Neural progenitor cell (in vitro differentiated cells): Measurements from ENCODE around the gene TOR1A. TPM values are rescaled to one million over a fixed set of nuclear protein-coding genes. Genes with fewer than 3 reads are reported as not detected.

Experiments
- DNase-seq: peaks from one replicate; pipeline ENCODE4 v3.0.0-alpha.2; 2016; ENCODE audit warnings: low spot score
- H2AFZ ChIP-seq: fragments of 200-600 bp; sonication (generic); replicated peaks from 2 replicates; pipeline ENCODE4 v1.6.1; 2016; ENCODE audit warnings: antibody characterized with exemption
- H3F3A ChIP-seq: fragments of 200-600 bp; sonication (generic); 2 replicates; pipeline ENCODE4 v1.6.1; 2016; ENCODE audit warnings: antibody characterized with exemption, low read depth
- H3K27ac ChIP-seq: fragments of 200-600 bp; sonication (generic); 2 replicates; pipeline ENCODE4 v1.5.1; 2016; ENCODE audit warnings: mild to moderate bottlenecking
- H3K27me3 ChIP-seq: fragments of 200-600 bp; sonication (generic); 2 replicates; pipeline ENCODE4 v1.6.1; 2016; ENCODE audit warnings: mild to moderate bottlenecking, moderate library complexity
- H3K36me3 ChIP-seq: fragments of 200-600 bp; sonication (generic); 2 replicates; pipeline ENCODE4 v1.5.1; 2016
- H3K4me1 ChIP-seq: fragments of 200-600 bp; sonication (generic); 2 replicates; pipeline ENCODE4 v1.6.1; 2016; ENCODE audit warnings: mixed run types
- H3K4me2 ChIP-seq: fragments of 200-600 bp; sonication (generic); 2 replicates; pipeline ENCODE4 v1.6.1; 2016
- H3K4me3 ChIP-seq: fragments of 200-600 bp; sonication (generic); 2 replicates; pipeline ENCODE4 v1.5.1; 2016
- H3K79me2 ChIP-seq: fragments of 200-600 bp; sonication (generic); 2 replicates; pipeline ENCODE4 v1.6.1; 2016; ENCODE audit warnings: low read depth
- H3K9ac ChIP-seq: fragments of 200-600 bp; sonication (generic); 2 replicates; pipeline ENCODE4 v1.6.1; 2016
- H3K9me3 ChIP-seq: fragments of 200-600 bp; sonication (generic); 2 replicates; pipeline ENCODE4 v1.5.1; 2016; ENCODE audit warnings: low read depth
- H4K20me1 ChIP-seq: fragments of 200-600 bp; sonication (generic); 2 replicates; pipeline ENCODE4 v1.6.1; 2016; ENCODE audit warnings: low read depth
- H3K27ac Mint-ChIP-seq: 3 replicates; pipeline ENCODE4 v1.8.0; 2021; ENCODE audit warnings: mixed read lengths
- H3K27me3 Mint-ChIP-seq: 2 replicates; pipeline ENCODE4 v1.8.0; 2022; ENCODE audit warnings: low read depth, mild to moderate bottlenecking, inconsistent platforms, moderate library complexity, mixed read lengths; ENCODE audit not compliant: insufficient read depth
- H3K36me3 Mint-ChIP-seq: 3 replicates; pipeline ENCODE4 v1.8.0; 2021; ENCODE audit warnings: mixed read lengths
- H3K4me1 Mint-ChIP-seq: 3 replicates; pipeline ENCODE4 v1.8.0; 2021; ENCODE audit warnings: mixed read lengths
- H3K4me3 Mint-ChIP-seq: 3 replicates; pipeline ENCODE4 v1.8.0; 2021; ENCODE audit warnings: mild to moderate bottlenecking, moderate library complexity, mixed read lengths
- H3K9me3 Mint-ChIP-seq: 3 replicates; pipeline ENCODE4 v1.8.0; 2020; ENCODE audit warnings: mixed read lengths
- CTCF ChIP-seq: fragments of 200-600 bp; sonication (generic); IDR thresholded peaks from 2 replicates; pipeline ENCODE4 v1.5.1; 2017; ENCODE audit warnings: antibody characterized with exemption, mild to moderate bottlenecking
- EZH2 ChIP-seq: fragments of 200-600 bp; sonication (generic); IDR thresholded peaks from 2 replicates; pipeline ENCODE4 v1.6.1; 2017; ENCODE audit warnings: antibody characterized with exemption, mild to moderate bottlenecking, moderate library complexity
- EZH2phosphoT487 ChIP-seq: fragments of 200-600 bp; sonication (generic); IDR thresholded peaks from 2 replicates; pipeline ENCODE4 v1.6.1; 2017; ENCODE audit warnings: antibody characterized with exemption
- total RNA-seq: library from RNA; depleted of rRNA; stranded (reverse); fragments of >200 nt; gene quantifications from 2 replicates; pipeline ENCODE4 v1.2.3, GENCODE V29; 2015; ENCODE audit warnings: low replicate concordance

Gene TOR1A
- total RNA-seq, 1 donor from 2014 or later = 39.6 TPM

DNA sequence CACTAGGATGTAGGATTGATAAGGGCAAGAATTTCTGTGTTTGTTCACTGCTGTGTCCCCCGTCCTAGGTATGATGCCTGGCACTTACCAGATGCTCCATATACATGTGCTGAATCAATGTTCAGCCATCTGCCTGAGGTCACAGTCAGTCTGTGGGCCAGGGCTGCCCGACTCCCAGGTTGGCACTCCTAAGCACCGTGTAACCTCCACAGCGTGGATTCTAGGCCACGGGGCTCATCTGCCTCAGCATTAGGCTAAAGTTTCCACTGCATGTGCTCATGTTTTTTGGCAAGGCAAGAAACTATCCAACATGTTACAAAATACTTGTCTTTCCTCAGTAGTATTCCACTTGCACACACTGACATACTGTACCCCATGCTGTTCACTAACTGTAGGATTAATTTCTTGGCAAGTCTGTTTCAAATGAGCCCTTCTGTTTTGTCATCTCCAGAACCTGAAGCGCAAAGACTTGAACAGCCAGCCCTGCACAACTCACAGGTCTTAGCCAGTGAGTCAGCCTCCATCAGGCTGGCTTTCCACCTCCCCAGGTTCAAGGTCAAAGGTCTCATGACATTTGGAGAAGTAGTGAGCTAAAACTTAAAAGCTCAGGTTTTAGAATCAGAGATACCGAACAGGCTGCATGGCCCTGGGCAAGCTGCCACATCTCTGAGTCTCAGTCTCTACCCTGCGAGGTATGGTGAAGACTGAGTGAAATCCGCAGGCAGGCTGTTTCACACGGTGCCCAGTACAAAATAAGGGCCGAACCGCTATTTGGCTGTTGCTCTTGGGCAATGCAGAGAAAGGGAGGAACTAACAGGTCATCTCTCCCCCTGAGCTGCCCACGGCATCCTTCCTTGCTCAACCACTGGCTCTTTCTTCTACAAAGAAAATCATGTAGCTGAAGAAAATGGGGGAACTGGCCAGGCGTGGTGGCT is 7.2 kb downstream of the TOR1A start:
- Histone ChIP-seq H4K20me1 (peaks cover 13% of the 10 kb centered on the region), H2AFZ (no peak overlapping the region), H3K4me1 (no peaks in the 10 kb centered on the region), H3K9ac (no peak overlapping the region), H3K79me2 (peaks cover 3% of the 10 kb centered on the region), H3K27ac (no peak overlapping the region), H3K36me3 (peaks cover 5% of the 10 kb centered on the region), H3K9me3 (no peaks in the 10 kb centered on the region), H3F3A (peaks cover 5% of the 10 kb centered on the region), H3K27me3 (no peaks in the 10 kb centered on the region), H3K4me3 (no peak overlapping the region), H3K4me2 (no peak overlapping the region)
- DNase-seq = no peak
- Mint-ChIP-seq H3K27me3 (no peaks in the 10 kb centered on the region), H3K4me1 (no peaks in the 10 kb centered on the region), H3K27ac (no peak overlapping the region), H3K36me3 (peaks cover 13% of the 10 kb centered on the region), H3K4me3 (no peak overlapping the region), H3K9me3 (no peaks in the 10 kb centered on the region)
- TF ChIP-seq EZH2 = no peak
- no peak for TF ChIP-seq CTCF
- no peak for TF ChIP-seq EZH2phosphoT487

DNA sequence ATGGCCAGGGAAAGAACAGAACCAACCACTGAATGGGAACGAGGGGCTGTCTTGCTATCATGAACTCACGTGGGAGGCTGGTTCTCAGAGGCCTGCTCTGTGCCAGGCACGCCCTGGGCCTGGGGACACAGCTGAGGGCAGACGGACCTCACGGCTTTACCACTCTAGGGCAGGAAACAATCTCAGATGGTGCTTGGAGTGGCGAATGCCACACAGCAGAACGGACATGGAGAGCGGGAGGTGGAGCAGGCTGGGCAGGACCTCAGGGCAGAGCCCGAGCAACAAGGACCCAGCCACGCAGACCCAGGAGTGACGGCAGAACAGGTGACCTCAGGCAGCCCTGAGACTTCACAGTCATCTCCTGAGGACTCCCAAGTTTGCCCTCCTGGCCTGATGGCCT is 8.7 kb downstream of the TOR1A start:
- no peaks in the 10 kb centered on the region for H3K4me1 Mint-ChIP-seq
- peaks cover 7% of the 10 kb centered on the region for H3K79me2 ChIP-seq
- peaks cover 7% of the 10 kb centered on the region for H3F3A ChIP-seq
- no peaks in the 10 kb centered on the region for H3K27me3 ChIP-seq
- no peak overlapping the region for H3K9ac ChIP-seq
- H3K9me3 Mint-ChIP-seq = no peaks in the 10 kb centered on the region
- peaks cover 16% of the 10 kb centered on the region for H4K20me1 ChIP-seq
- H3K27me3 Mint-ChIP-seq = no peaks in the 10 kb centered on the region
- no peak overlapping the region for H3K27ac ChIP-seq
- no peaks in the 10 kb centered on the region for H3K4me1 ChIP-seq
- H2AFZ ChIP-seq = no peak overlapping the region
- H3K9me3 ChIP-seq = no peaks in the 10 kb centered on the region
- no peak overlapping the region for H3K4me3 Mint-ChIP-seq
- no peak overlapping the region for H3K4me3 ChIP-seq
- no peak overlapping the region for H3K4me2 ChIP-seq
- H3K36me3 ChIP-seq = no peaks in the 10 kb centered on the region
- no peak for TF ChIP-seq EZH2
- H3K36me3 Mint-ChIP-seq = peaks cover 15% of the 10 kb centered on the region
- no peak overlapping the region for H3K27ac Mint-ChIP-seq
- DNase-seq = no peak

DNA sequence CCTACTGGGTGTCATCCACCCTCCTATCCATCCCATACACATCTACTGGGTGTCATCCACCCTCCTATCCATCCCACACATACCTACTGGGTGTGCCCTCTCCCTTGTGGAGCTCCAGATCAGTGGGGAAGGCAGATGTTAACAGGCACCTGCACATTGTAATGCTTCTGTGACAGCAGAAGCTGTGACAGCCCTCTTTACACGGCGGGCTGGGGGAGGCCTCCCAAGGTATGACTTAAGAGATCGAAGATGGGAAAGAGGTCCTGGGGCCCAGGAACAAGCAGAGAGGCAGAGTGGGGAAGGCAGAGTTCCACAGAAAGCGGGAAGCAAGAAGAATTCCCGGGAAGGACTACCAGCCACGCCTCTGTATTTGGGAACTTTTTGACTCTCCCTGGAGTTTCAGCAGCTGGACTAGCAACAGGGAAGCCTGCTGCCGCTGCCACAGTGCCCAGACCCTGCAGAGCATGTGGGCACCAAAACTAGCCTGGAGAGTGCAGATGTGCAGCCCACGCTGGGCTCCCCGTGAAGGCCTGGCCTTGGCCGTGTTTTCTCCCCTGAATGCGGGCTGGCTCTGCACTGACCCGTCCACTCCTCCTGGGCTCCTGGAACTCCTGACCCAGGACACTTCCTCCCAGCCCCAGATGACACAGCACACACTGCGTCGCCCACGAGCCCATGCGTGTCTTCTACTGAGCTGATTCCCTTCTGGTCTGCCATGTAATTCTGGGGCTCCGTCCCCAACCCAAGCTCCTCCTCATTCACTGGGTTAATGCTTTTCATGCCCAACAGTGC is 9.3 kb downstream of the TOR1A start:
- no peak overlapping the region for H3K4me3 Mint-ChIP-seq
- Histone ChIP-seq H3K4me2 (no peak overlapping the region), H3K79me2 (peaks cover 8% of the 10 kb centered on the region), H2AFZ (no peak overlapping the region), H3K4me1 (no peaks in the 10 kb centered on the region), H3K36me3 (no peaks in the 10 kb centered on the region), H3K27me3 (no peaks in the 10 kb centered on the region), H3K9me3 (no peaks in the 10 kb centered on the region), H3K9ac (no peak overlapping the region), H4K20me1 (peaks cover 16% of the 10 kb centered on the region), H3F3A (peaks cover 7% of the 10 kb centered on the region), H3K27ac (no peak overlapping the region), H3K4me3 (no peak overlapping the region)
- TF ChIP-seq CTCF = no peak
- no peak for TF ChIP-seq EZH2
- TF ChIP-seq EZH2phosphoT487 = no peak
- H3K9me3 Mint-ChIP-seq = no peaks in the 10 kb centered on the region
- H3K4me1 Mint-ChIP-seq = no peaks in the 10 kb centered on the region
- no peak overlapping the region for H3K27ac Mint-ChIP-seq
- no peak for DNase-seq
- peaks cover 17% of the 10 kb centered on the region for H3K36me3 Mint-ChIP-seq
- no peaks in the 10 kb centered on the region for H3K27me3 Mint-ChIP-seq
